HL-60 (cell line): ENCODE measurements around the gene ASCC3.
"Not testable (repeated sequence)": the region's sequence is repeated elsewhere in the genome, so short reads cannot be mapped to it uniquely, and the experiment has no call there.

ENCODE experiments used
- DNase-seq, 2 experiments: peaks; one replicate each; pipeline ENCODE4 v3.0.0-alpha.2; 2010 to 2020; ENCODE audit warnings: low read depth in 1 of 2, low spot score in 1 of 2
- H3K27ac ChIP-seq: fragments of 250-450 bp; sonication (Bioruptor Pico); replicated peaks from 2 replicates; pipeline ENCODE4 v1.5.1; 2020; ENCODE audit warnings: mild to moderate bottlenecking, moderate library complexity
- H3K27me3 ChIP-seq: fragments of 250-450 bp; sonication (Bioruptor Pico); 2 replicates; pipeline ENCODE4 v1.5.1; 2021; ENCODE audit warnings: mild to moderate bottlenecking, moderate library complexity; ENCODE audit not compliant: insufficient read depth, poor library complexity, severe bottlenecking
- H3K4me3 ChIP-seq: replicated peaks from 2 replicates; pipeline ENCODE4 v1.5.1; 2011; ENCODE audit warnings: mild to moderate bottlenecking, control low read depth, low read length; ENCODE audit not compliant: insufficient read depth
- GABPA ChIP-seq: IDR thresholded peaks from 2 replicates; pipeline ENCODE4 v1.6.1; 2012; ENCODE audit warnings: low read depth
- POLR2AphosphoS5 ChIP-seq: IDR thresholded peaks from 2 replicates; pipeline ENCODE4 v1.6.1; 2012; ENCODE audit warnings: low read depth
- SPI1 ChIP-seq: IDR thresholded peaks from 2 replicates; pipeline ENCODE4 v1.6.1; 2012; ENCODE audit warnings: low read depth, mild to moderate bottlenecking, borderline replicate concordance
- TF ChIP-seq, protein P1 (sequence below): IDR thresholded peaks from one replicate; pipeline ENCODE4 v1.5.1; 2011; ENCODE audit warnings: low read length, control low read depth, inconsistent platforms; ENCODE audit not compliant: insufficient read depth
- TF ChIP-seq, protein P2 (sequence below): IDR thresholded peaks from 2 replicates; pipeline ENCODE4 v1.6.1; 2012; ENCODE audit warnings: low read depth; ENCODE audit not compliant: insufficient replicate concordance

The ASCC3 gene

DNA sequence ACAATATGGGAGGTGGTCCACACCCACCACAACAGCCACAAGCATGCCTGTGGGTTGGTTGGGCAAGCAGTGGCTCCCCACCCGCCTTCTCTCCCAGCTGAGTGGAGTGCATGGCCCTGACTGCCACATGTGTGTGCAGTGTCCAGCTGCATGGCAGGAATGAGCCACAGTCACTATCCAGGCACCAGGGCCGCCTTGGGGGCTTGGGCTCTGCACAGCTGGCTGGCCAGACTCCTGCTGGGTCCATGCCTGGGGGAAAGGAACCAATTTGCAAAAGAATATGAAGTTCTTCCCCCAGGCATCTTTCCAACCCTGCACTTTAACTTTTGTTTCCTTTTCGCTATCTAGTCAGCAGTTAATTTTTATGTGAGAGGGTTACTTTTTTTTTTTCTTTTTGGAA is 11.6 kb upstream of the ASCC3 start:
- H3K4me3 ChIP-seq: no peak overlapping the region
- no peak overlapping the region for H3K27ac ChIP-seq
- no peaks in the 10 kb centered on the region for H3K27me3 ChIP-seq
- DNase-seq: no peak
- TF ChIP-seq, protein P1, sequence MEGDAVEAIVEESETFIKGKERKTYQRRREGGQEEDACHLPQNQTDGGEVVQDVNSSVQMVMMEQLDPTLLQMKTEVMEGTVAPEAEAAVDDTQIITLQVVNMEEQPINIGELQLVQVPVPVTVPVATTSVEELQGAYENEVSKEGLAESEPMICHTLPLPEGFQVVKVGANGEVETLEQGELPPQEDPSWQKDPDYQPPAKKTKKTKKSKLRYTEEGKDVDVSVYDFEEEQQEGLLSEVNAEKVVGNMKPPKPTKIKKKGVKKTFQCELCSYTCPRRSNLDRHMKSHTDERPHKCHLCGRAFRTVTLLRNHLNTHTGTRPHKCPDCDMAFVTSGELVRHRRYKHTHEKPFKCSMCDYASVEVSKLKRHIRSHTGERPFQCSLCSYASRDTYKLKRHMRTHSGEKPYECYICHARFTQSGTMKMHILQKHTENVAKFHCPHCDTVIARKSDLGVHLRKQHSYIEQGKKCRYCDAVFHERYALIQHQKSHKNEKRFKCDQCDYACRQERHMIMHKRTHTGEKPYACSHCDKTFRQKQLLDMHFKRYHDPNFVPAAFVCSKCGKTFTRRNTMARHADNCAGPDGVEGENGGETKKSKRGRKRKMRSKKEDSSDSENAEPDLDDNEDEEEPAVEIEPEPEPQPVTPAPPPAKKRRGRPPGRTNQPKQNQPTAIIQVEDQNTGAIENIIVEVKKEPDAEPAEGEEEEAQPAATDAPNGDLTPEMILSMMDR: no peak
- TF ChIP-seq, protein P2, sequence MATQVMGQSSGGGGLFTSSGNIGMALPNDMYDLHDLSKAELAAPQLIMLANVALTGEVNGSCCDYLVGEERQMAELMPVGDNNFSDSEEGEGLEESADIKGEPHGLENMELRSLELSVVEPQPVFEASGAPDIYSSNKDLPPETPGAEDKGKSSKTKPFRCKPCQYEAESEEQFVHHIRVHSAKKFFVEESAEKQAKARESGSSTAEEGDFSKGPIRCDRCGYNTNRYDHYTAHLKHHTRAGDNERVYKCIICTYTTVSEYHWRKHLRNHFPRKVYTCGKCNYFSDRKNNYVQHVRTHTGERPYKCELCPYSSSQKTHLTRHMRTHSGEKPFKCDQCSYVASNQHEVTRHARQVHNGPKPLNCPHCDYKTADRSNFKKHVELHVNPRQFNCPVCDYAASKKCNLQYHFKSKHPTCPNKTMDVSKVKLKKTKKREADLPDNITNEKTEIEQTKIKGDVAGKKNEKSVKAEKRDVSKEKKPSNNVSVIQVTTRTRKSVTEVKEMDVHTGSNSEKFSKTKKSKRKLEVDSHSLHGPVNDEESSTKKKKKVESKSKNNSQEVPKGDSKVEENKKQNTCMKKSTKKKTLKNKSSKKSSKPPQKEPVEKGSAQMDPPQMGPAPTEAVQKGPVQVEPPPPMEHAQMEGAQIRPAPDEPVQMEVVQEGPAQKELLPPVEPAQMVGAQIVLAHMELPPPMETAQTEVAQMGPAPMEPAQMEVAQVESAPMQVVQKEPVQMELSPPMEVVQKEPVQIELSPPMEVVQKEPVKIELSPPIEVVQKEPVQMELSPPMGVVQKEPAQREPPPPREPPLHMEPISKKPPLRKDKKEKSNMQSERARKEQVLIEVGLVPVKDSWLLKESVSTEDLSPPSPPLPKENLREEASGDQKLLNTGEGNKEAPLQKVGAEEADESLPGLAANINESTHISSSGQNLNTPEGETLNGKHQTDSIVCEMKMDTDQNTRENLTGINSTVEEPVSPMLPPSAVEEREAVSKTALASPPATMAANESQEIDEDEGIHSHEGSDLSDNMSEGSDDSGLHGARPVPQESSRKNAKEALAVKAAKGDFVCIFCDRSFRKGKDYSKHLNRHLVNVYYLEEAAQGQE: no peak
- TF ChIP-seq SPI1: no peak
- no peak for TF ChIP-seq GABPA
- no peak for TF ChIP-seq POLR2AphosphoS5

DNA sequence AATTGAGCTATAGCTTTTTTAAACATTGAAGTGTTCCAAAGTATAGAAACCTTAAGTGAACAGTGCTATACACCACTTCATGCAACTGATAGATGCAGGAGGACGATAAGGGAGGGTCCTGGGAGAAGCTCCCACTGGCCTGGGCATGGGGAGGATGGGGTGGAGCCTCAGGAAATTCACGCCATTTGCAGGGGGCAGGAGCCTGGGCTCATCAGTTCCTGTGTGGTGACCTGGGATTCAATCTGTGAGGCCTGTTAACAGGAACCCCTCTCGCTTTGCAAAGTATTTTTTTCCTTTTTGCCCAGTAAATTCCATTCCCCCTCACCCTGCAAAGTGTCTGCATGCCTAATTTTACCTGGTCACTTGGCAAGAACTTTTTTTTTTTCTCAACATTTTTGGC is 11.0 kb upstream of the ASCC3 start:
- H3K27ac ChIP-seq: no peak overlapping the region
- DNase-seq: no peak
- no peak overlapping the region for H3K4me3 ChIP-seq
- TF ChIP-seq, protein P1: no peak
- no peak for TF ChIP-seq POLR2AphosphoS5
- no peak for TF ChIP-seq SPI1
- no peak for TF ChIP-seq GABPA
- TF ChIP-seq, protein P2: no peak
- no peaks in the 10 kb centered on the region for H3K27me3 ChIP-seq

DNA sequence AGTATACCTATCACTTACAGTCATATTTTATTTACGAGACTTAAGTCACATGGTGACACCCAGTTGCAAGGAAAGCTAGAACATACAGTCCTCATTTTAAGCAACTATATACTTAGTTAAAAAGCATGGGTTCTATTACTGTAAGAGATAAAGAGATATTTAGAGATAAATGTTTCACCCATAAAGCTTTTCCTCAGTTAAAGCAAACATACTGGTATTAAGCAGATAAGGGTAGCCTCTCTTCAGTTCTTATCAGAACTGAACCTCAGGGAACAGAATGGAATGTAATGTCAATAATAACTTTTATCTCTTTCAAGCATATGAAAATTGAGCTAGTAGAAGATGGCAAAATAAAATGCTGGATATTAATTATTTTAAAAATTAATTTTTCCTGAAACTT is 9.9 kb upstream of the ASCC3 start:
- Histone ChIP-seq H3K27ac (no peak overlapping the region), H3K27me3 (no peaks in the 10 kb centered on the region), H3K4me3 (no peak overlapping the region)
- TF ChIP-seq GABPA (no peak), SPI1 (no peak), POLR2AphosphoS5 (no peak)
- TF ChIP-seq, protein P2: no peak
- TF ChIP-seq, protein P1: no peak
- no peak for DNase-seq

DNA sequence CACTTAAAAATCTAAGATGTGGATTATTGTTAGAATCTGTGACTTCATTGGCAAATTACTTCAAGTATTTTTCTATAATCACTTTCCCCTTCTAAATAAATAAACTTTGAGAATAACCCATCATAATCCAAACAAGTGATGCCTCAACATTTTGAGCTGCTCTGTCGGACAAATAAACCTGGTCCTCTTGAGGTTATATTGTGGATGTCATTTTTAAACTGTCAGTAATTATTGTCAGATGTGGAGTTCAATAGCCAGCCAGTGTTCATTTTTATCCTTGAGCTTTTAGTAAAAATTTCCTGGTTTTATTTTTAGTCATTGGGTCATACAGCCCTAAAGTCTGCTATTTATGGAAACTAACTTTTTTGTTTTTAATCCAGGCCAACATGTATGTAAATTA is 9.5 kb upstream of the ASCC3 start:
- not testable (repeated sequence) for H3K27me3 ChIP-seq, H3K4me3 ChIP-seq

More for the DNA sequence above, 9.5 kb upstream of the ASCC3 start:
- H3K27ac ChIP-seq, DNase-seq: not testable (repeated sequence)
